Central memory CD4-positive, alpha-beta T cell (primary cell): ENCODE measurements around the gene SULT1A4.
"Not testable (repeated sequence)": the region's sequence is repeated elsewhere in the genome, so short reads cannot be mapped to it uniquely, and the experiment has no call there.

Experiments
- DNase-seq: peaks from one replicate; pipeline ENCODE4 v3.0.0; 2022
- total RNA-seq, 3 experiments: gene quantifications; one replicate each; lab custom pipeline; 2026; lab: John Stamatoyannopoulos, UW

The SULT1A4 gene
- total RNA-seq, result 0 reads per million in 3 experiments

DNA sequence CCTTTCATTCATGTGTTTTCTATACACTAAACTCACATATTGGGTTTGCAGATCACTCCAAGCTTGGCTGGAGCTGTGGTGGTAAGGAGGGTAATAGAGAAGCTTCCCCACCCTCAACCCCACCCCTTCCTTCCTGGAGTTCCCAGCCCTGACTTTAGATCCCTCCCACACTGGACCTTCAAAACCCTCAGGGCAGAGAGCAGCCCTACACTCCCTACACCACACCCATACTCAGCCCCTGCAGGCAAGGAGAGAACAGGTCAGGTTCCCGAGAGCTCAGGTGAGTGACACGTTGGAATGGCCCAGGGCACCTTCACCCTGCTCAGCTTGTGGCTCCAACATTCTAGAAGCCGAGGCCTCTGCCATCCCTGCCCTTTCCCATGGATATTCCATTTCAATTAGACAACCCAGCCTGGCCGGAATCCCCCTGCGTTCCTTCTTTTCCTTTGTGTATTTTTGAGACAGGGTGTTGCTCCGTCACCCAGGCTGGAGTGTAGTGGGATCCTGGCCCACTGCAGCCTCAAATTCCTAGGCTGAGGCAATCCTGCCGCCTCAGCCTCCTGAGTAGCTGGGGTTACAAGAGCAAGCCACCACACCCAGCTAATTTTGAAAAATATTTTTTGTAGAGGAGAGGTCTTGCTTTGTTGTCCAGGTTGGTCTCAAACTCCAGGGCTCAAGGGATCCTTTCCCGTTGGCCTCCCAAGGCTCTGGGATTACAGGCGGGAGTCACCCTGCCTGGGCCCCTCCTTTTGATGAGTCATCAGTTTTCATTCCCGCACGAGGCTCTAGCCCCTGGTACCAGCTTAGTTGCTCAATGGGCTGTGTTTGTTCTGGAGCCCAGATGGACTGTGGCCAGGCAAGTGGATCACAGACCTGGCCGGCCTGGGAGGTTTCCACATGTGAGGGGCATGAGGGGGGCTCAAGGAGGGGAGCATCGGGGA lies at the start of gene SULT1A4:
SULT1A4 (plus strand) TSS at position 208 of the 941 bp plus-strand sequence. CDS start 1,473 bp downstream, outside the sequence.
- not testable (repeated sequence) for DNase-seq

DNA sequence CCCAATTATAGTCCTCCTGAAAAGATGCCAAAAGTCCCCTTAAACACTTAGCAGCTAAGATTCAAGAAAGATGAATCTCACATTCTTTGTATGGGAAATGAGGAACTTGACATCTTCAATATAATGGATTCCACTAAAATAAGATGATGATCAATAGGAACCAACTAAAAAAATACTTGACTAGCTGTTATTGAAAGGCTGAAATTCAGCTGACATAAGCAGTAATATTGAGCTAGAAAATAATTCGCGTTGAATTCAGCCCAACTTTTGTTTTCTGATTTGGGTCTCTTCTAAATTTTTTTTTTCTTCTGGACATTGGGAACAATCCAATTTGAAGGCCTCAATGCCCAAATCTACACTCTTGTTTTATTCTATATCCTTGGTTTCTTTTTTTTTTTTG lies 36.1 kb upstream of the SULT1A4 start:
- not testable (repeated sequence) for DNase-seq

DNA sequence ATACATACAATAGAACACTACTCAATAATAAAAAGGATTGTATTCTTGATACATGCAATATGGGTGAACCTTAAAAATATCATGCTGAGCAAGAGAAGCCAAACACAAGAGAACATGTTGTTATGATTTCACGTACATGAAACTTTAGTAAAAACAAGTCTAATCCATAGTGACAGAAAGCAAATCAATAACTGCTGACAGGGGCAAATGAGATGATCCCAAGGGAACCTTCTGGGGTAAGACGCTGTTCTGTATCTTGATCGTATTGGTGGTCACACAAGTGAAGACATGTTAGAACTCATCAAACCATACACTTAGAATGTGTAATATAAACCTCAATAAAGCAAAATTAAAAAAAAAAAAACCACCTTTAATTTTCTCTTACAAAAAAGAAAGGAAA lies 34.3 kb upstream of the SULT1A4 start:
- not testable (repeated sequence) for DNase-seq

DNA sequence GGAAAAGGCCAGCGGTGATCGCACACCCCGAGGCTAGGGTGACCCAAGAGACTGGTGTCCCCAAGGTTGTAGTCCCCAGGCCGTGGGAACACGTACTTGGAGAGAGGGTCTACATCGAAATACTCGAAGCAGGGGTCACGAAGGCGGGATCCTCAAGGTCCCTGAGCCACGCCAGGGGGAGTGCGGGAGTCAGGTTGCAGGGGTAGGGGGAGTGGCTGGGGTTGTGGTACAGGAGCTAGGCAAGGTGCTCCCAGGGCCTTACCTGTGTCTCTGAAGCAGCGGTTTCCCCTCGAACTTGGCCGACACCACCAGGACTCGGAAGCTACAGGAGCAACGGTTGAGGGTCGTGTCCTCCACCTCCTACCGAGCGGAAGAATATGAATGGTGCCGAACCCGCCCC lies 6.0 kb upstream of the SULT1A4 start:
- DNase-seq, result not testable (repeated sequence)

DNA sequence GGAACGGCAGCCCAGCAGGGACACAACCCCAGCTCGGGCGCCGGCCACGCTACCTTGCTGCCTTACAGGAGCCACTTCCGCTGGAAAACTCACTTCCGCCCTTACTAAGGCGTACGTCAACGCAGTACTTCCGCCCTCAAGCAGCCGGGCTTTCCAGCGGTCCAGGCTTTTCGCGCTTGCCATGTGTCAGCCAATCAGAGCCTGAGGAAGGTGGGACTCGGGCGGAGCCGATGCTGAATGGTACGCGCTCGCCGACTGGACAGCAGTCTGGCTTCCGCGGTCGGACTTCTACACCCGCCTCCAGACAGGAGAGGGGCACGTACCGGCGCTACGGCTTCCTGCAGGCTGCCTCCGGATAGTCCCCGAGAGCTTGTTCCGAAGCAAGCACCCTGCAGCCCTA lies 5.4 kb upstream of the SULT1A4 start, which contains the start of the genes BOLA2 and SLX1B:
BOLA2 (minus strand) TSS at position 83 of the 400 bp plus-strand sequence. CDS start 98 bp downstream, outside the sequence.
SLX1B (plus strand) TSS at position 265 of the 400 bp plus-strand sequence.
- DNase-seq, result not testable (repeated sequence)

DNA sequence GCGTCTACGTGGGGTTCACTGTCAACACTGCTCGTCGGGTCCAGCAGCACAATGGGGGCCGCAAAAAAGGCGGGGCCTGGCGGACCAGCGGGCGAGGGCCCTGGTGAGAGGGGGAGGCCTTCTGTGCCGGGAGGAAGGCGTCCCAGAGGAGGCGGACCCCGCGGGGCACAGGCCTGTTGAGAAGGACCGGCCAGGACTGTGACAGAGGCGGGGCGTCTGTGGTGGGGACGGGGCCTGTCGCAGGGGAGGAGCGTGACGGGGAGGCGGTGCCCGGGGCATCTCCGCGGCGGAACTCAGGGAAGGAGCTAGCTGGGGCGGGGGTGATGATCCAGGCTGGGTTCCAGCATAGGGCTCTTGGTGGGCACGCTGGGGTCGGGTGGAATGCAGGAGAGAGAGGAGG lies 4.9 kb upstream of the SULT1A4 start:
- not testable (repeated sequence) for DNase-seq

DNA sequence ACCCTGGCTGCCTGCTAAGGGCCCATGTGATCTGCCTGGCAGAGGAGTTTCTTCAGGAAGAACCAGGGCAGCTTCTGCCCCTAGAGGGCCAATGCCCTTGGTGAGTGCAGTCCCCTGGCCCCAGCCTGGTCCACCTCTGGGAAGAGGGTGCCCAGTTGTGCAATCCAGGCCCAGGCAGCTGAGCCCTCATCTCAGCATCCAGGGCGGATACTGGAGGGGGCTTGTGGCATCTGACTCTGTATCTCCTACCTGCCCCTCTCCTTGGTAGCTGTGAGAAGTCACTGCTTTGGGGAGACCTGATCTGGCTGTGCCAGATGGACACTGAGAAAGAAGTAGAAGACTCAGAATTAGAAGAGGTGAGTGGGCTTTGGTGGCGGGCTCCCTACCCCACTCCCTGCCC lies 2.1 kb upstream of the SULT1A4 start:
- DNase-seq, result not testable (repeated sequence)

DNA sequence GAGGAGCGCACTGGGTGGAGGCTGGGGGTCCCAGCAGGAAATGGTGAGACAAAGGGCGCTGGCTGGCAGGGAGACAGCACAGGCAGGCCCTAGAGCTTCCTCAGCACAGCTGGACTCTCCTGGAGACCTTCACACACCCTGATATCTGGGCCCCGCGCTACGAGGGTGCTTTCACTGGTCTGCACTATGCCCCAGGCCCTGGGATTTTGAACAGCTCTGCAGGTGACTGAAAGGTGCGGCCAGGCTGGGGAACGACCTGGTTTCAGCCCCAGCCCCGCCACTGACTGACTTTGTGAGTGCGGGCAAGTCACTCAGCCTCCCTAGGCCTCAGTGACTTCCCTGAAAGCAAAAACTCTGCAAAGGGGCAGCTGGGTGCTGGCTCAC lies 926 bp downstream of the SULT1A4 start:
- DNase-seq, result not testable (repeated sequence)

DNA sequence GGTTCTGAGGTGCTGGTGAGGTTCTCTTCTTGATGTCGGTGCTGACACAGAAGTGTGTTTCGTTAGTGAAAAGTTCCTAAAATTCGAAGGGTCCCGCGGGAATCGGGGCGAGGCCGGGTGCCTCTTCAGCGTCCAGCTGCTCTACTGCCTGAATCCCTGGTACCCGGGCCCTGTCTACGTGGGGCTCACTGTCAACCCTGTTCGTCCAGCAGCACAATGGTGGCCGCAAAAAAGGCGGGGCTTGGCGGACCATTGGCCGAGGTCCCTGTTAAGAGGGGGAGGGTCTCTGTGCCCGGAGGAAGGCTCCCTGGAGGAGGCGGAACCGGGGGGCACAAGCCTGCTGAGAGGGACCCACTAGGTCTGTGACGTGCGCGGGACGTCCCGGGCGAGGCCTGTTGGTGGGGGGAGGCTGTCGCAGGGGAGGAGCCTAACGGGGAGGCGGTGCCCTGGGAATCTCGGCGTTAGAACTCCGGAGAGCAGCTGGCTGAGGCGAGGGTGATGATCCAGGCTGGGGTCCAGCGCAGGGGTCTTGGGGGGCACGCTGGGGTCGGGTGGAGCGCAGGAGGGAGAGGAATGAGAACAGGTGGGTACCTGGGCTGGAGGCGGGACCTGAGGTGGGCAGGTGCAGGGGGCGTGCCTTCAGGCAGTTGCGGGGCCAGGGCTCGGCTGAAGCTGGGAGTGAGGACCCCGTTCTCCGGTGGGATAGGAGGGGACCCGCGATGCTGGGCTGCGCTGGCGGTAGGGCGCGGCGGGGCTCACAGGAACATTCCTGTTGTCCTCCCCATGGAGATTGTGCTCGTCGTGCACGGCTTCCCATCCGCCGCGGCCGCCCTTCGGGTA lies 6.5 kb downstream of the SULT1A4 start:
- DNase-seq, result not testable (repeated sequence)

DNA sequence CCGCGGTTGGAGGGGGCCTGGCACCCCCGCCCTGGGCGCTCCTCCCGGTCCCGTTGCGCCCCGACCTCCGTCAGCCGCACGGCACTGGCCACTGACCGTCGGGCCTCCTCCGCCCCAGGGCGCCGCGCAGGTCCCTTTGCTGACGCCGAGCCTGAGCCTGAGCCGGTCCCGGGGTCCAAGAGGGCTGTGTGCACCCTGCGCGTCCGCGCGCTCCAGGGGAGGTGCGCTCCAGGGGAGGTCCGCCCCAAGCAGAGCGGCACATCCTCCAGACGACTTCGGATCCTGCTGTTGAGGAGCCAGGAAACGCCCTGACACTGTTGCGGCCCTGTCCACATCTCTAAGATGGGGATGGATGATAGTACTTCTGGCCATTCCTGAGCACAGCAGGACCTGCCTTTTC lies 7.2 kb downstream of the SULT1A4 start:
- DNase-seq, result not testable (repeated sequence)

DNA sequence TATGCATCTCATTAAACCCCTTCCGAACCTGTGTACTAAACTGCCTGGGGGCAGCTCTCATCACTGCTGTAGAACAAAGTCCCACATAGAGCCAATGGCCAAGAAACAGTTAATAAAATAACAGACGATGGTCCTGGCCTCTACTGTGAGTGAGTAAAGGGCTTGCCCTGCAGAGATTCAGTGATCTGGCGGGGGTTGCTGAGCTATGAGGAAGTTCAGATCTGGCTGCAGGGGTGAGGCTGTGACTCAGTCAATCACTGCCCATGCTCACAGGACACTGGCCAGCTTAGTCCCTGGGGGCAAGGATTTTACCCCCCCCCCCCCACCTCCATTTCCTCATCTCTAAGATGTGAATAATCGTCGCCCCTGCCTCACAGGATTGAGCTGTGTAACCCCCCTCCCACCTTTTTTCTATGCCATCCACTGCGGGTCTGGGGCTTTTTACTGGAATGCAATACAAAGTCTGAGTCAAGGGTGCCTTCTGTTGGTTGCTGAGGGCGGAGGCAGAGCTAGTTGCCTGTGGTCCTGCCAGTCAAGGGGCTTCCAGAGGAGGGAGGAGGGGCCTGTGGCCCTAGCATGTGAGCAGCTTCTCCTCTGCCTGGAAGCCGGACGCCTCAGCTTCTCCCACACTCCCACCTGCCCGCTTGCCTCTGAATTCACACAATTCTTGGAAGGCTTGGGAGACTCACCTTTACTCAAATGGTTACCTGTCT lies 8.1 kb downstream of the SULT1A4 start:
- not testable (repeated sequence) for DNase-seq

DNA sequence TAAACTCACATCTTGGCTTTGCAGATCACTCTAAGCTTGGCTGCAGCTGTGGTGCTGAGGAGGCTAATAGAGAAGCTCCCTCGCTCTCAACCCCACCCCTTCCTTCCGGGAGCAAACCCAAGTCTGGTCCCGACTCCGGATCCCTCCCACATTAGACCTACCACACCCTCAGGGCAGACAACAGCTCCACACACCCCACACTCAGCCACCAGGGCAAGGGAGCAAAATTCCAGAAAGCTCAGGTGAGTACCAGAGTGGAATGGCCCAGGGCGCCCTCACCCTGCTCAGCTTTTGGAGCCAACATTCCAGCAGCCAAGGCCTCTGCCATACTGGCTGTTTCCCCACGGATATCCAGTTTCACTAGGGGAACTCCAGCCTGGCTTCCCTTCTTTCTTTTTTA lies 9.9 kb downstream of the SULT1A4 start:
- DNase-seq, result peak; percentile 44

DNA sequence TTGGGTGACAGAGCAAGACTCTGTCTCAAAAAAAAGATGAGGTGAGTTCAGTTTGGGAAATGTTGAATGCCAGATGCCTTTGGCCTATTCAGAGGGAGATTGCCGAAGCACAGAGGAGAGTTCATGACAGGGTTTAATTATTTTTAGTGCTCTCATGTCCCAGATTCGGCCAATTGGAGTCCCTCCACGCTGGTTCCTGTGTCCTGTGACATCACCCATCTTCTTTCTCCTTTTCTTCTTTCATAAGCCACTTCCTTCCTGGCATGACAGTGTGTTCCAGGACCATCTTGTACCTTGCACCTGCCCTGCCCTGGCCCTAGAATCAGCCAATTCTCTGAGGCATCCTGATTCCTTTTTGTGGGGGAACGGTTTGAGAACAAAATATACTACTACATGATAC lies 12.4 kb downstream of the SULT1A4 start:
- not testable (repeated sequence) for DNase-seq

DNA sequence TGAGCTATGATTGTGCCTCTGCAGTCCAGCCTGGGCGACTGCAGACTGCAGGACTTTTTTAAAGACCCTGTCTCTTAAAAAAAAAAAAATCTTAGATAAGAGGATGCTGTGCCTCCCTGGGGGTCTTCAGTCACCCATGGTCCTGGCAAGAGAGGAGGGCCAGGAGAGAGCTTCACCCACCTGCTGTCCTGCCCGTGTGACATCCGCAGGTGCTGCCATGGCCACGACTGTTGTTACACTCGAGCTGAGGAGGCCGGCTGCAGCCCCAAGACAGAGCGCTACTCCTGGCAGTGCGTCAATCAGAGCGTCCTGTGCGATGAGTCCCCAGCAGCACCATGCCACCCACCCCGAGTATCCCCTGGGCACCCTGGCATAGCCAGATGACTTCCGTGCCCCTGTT lies 22.6 kb downstream of the SULT1A4 start:
- not testable (repeated sequence) for DNase-seq

DNA sequence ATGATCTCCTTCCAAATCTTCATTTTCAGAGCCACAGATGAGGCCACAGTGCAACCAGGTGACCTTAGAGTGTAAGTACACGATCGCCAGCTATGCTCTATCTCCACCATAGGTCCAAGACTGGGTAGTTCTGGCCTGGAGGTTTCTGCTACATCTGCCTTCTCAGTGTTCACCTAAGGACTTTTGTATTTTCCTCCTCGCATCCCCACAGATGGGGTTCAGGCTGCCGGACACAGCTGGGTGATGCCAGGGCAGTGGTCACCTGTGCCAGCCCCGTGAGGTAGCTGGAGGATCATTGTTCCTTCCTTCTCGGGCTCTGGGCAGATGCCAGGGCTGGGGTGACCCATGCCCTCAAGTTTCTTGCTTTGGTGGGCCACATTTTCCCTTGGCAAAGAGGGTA lies 46.6 kb downstream of the SULT1A4 start, which contains the start of gene NPIPB12:
NPIPB12 (minus strand) TSS at position 101 of the 400 bp plus-strand sequence.
- DNase-seq, result not testable (repeated sequence)
